Endometrial microvascular endothelial cells (primary cell): ENCODE results near the gene SUGP1. TPM values are rescaled to one million over a fixed set of nuclear protein-coding genes. Genes with fewer than 3 reads are reported as not detected.
"Not testable (repeated sequence)": the region's sequence is repeated elsewhere in the genome, so short reads cannot be mapped to it uniquely, and the experiment has no call there.

Experiments used
- in situ Hi-C: cut with HindIII; loops from 2 replicates; pipeline ENCODE4 v1.10.0; 2017; ENCODE audit warnings: low sequenced_read_pairs, low pct_unique_long_range_greater_than_20kb; ENCODE audit errors: inconsistent ontology term
- total RNA-seq: library from RNA; depleted of rRNA; stranded (reverse); fragments of >200 nt; gene quantifications from one replicate; pipeline ENCODE4 v1.2.3, GENCODE V29; 2015; ENCODE audit errors: inconsistent ontology term

The SUGP1 gene
- 32.2 TPM for total RNA-seq

DNA sequence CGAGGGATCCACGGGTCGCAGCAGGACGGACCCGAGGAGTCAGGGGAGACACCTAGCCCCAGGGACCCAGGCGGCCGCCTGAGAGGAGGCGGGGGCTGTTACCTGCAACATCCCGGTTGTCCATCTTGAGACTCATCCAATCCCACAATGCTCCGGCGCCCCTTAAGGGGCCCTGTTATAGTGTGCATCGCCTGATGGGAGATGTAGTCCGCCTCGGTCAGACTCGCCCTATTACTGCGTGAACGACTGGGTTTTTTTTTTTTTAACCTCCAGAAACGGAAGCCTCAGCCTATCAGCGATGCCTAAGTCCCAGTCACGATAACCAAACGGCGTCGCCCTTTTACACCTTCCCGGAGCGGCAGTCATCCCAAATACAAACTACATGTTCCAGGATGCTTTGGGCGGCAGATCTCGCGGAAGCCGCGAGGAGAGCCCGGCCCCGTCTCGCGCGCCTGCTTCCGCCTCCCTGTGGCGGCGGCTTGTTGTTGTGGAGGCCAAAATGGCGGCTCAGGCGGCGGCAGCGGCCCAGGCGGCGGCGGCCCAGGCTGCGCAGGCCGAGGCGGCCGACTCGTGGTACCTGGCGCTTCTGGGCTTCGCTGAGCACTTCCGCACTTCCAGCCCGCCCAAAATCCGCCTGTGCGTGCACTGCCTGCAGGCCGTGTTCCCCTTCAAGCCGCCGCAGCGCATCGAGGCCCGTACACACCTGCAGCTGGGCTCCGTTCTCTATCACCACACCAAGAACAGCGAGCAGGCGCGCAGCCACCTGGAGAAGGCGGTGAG lies at the start of gene SUGP1, which contains the start of gene MAU2:
Gene SUGP1, minus strand, starts transcription at position 149 of the 780 bp plus-strand sequence. Its CDS starts 13 bp downstream, at position 136.
Gene MAU2, plus strand, starts transcription at position 469 of the 780 bp plus-strand sequence. Its CDS starts 31 bp downstream, at position 500.
- in situ Hi-C loops, result no loop called here

- in situ Hi-C loops, result no loop called here
Measured at GRCh38 chr19:19368087-19368486, 47.8 kb upstream of the SUGP1 start.

DNA sequence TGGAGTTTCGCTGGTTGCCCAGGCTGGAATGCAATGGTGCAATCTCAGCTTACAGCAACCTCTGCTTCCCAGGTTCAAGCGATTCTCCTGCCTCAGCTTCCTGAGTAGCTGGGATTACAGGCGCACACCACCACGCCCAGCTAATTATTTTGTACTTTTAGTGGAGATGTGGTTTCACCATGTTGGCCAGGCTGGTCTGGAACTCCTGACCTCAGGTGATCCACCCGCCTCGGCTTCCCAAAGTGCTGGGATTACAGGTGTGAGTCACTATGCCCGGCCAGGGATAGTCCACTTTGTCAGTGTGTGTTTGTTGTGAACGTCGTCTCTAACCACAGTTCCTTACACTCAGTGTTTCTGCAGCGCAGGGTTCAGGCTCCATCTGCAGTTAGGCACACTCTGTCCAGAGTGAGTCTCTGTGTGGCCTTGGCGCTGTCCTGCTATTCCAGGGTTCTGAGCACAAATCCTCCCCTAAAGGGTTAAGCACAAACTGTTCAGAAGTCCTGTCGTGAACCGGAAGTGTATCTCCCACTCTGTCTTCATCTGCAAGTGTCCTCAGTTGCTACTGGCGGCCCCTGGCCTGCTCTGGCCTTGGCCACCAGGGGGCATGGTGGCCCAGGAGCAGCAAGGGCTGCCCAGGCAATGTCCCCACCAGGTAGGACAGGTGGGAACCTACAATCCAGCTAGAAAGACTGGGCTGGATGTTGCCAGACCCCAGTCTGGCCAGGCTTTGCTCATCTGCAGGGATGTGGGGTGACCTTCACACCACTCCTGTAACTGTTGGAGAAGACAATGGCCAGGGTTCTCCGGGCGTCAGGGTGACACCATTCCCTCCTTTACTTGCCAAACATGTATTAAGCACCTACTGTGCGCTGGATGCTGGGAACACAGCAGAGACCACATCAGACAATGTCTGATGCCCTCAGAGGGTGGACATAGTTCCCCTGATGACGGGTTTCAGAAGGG lies 46.4 kb upstream of the SUGP1 start:
- in situ Hi-C loops, result no loop called here

DNA sequence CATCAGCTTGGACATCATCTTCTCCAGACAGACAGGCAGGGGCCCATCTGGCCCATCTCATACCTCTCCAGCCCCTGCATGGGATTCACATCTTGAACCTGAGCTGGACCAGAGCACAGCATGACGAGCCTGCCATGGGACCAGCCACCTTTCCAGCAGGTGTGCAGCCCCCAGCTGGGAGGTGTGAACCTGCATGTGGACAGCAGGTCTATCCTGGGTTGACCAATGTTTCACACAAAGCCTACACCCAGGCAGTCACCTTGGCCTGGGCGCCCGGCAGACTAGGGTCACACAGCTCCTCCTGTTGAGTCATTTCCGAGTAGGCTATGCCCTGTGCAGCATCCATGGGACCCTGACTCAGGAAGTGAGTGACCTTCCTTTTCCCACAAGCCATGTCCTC lies 41.8 kb upstream of the SUGP1 start:
- in situ Hi-C loops, result no loop called here

DNA sequence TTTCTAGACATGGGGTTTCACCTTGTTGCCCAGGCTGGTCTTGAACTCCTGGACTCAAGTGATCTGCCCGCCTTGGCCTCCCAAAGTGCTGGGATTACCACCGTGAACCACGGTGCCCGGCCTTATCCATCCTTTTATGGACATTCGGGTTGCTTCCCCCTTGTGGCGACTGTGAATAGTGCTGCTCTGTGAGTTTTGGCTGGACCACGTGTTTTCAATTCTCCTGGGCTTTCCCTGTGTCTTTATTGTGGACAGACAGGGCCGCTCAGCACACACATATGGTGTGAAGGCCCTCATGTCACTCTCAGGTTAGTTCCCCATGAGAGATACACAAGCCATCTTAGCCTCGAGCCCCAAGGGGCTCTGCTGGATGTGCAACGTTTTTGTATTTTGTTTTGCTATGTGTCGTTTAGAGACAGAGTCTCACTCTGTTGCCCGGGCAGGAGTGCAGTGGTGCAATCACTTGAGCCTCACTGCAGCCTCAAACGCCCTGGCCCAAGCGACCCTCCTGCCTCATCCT lies 40.8 kb upstream of the SUGP1 start:
- in situ Hi-C loops, result no loop called here

- in situ Hi-C loops, result no loop called here
Measured at GRCh38 chr19:19356901-19357566, 36.7 kb upstream of the SUGP1 start.

DNA sequence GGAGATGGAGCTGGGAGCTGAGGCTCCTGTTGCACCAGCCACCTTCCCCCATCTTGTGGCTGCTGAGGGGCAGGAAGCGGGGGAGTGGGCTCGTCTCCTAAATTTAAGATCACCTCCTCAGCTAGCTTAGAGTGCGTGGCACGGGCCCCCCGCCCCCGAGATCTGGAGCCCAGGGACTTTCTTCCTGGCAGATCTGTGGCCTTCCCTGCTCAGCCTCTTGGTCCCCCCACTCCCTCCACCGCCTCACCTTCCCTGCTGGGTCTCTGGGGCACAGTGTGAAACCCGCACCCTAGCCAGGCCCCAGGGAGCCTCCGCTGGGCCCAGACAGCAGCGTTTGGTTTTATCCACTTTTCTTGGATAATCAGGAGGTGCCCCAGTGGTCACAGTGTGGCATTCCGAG lies 36.2 kb upstream of the SUGP1 start:
- in situ Hi-C loops, result no loop called here

DNA sequence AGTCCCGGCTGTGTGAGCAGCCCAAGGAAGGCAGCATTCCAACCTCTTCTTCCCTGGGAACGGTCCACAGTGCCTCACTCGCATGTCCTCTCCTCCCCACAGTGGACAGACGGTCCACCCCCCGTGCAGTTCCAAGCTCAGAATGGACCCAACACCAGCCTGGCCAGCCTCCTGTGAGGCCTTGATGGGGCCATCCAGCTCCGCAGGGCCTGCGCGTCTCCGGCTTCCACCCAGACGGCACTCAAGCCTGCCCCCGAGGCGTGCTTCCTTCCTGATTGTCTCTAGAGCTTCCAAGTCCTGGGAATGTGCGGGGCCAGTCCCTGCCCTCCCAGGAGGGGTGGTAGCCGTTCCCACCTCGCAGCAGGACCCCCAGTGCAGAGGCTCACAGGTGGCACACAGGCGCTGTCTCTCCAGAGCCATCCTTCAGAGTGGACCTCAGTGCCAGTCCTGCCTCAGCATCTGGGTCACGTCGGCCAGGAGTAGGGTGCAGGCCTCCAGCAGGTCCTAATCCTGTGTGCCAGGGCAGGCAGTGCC lies 35.4 kb upstream of the SUGP1 start:
- in situ Hi-C loops, result no loop called here

DNA sequence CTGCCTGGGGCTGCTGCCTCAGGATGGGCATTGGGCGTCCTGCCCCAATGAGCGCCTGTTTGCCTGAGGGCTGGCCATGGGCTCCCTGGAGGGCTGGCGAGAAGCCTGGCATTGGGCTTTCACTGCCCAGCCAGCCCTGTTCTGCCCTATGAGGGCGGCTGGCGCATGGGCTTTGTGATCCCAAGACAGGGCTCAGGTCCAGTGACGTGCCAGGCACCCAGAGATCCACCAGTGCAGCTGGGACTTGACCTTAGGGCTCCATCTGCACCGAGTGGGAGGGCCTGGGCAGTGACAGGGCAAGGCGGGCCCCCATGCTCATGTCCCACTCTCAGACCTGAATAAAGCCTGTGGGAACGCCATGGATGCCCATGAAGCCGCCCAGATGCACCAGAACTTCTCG lies 34.6 kb upstream of the SUGP1 start:
- in situ Hi-C loops, result no loop called here

GRCh38 chr19:19354007-19354406 lies 33.7 kb upstream of the SUGP1 start:
- in situ Hi-C loops, result no loop called here

- in situ Hi-C loops, result no loop called here
Measured at GRCh38 chr19:19352823-19353222, 32.5 kb upstream of the SUGP1 start.

DNA sequence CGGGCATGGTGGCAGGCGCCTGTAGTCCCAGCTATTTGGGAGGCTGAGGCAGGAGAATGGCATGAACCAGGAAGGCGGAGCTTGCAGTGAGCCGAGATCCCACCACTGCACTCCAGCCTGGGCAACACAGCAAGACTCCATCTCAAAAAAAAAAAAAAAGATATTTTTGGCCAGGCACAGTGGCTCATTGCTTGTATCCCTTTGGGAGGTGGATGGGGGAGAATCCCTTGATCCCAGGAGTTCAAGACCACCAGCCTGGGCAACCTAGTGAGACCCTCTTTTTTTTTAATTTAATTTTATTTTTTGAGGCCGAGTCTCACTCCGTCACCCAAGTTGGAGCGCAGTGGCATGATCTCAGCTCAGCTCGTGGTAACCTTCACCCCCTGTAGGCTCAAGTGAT lies 30.4 kb upstream of the SUGP1 start:
- in situ Hi-C loops, result not testable (repeated sequence)

- in situ Hi-C loops, result no loop called here
Measured at GRCh38 chr19:19349365-19349764, 29.1 kb upstream of the SUGP1 start.

- in situ Hi-C loops, result no loop called here
Measured at GRCh38 chr19:19348266-19348665, 28.0 kb upstream of the SUGP1 start.

DNA sequence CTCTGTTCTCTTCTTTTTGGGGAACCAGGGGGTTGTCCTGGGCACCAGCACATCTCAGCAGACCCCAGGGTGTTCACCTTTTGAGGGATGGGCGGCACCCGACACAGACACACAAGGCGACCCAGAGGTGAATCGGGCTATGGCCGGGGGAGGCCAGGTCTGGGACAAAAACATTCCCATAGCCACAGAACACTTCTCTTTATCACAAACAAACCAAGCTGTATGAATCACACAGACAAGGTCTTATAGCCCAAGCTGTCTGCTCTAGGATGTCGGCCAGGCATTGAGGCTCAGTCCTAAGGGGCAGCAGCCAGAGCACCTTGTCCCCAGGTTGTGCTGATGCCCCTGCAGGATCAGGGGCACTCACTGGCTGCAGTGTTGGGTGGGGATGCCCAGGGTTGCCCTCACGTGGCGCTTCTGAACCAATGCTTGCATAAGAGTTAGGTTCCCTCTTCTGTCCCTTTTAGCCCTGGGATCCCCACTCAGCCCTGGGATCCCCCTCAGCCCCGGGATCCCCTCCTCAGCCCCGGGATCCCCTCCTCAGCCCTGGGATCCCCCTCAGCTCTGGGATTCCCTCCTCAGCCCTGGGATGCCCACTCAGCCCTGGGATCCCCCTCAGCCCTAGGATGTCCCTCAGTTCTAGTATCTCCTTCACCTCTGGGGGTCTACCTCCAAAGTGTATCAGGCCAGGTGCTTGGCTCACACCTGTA lies 27.2 kb upstream of the SUGP1 start:
- in situ Hi-C loops, result no loop called here

DNA sequence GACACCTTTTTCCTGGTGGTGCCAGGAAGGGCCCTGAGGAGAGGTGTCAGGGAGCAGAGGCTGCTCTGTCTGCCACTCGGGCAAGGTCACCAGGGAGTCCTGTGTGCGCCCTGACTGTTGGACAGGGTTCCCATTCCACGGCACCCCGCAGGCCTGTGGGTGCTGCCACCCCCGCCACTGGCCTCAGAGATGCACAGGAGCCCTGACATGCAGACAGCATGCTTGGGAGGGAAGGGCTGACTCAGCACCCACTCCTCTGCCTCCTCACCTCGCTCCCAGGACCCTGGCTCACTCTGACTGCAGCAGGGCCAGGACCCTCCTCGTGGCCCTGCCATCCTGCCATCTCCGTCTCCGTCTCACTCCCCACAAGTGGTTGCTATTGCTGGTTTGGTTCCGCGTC lies 25.7 kb upstream of the SUGP1 start:
- in situ Hi-C loops, result no loop called here

- in situ Hi-C loops, result no loop called here
Measured at GRCh38 chr19:19345232-19345631, 24.9 kb upstream of the SUGP1 start.

DNA sequence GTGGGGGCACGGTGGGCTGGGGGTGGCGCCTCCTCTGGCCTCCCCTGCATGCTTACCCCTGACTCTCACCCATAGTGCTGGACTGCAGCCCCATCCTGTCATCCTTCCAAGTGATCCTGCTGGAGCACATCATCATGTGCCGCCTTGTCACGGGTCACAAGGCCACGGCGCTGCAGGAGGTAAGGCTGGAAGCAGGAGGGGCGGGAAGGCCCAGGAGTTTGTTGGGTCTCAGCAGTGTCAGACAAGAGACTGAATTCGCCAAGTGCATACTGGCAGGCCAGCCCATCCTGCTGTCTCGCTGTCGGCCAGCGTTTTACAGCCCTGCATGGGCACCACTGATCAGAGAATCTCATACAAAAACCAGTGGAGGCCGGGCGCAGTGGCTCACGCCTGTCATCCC lies 23.5 kb upstream of the SUGP1 start:
- in situ Hi-C loops, result no loop called here
